ENCODE results near the gene MAGI3. TPM values are rescaled to one million over a fixed set of nuclear protein-coding genes. Genes with fewer than 3 reads are reported as not detected.

MAGI3 gene
- total and polyA plus RNA-seq, 8 donors, result 27.4 to 62.2 (median 36.3) TPM

DNA sequence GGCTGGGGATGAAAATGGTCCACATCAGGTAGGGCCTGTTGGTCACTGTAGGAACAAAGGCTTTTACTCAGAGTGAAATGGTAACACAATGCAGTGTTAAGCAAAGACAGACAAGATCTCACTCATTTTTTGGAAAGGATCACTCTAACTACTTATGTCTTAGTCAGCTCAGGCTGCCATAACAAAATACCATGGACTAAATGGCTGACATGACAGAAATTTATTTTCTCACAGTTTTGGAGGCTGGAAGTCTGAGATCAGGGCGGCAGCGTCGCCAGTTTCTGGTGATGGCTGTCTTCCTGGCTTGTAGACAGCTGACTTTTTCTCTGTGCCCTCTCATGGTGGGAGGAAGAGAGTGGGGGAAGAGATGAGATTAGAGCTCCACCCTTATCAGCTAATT lies 10.2 kb upstream of the MAGI3 start:
- H3K4me1 ChIP-seq, result no peaks in the 10 kb centered on the region
- ATAC-seq, result no peak
- intact Hi-C loops (cut with DNase I), result no loop called here
- no peak overlapping the region for H3K4me3 ChIP-seq
- H3K9me3 ChIP-seq, result no peaks in the 10 kb centered on the region
- no peak for DNase-seq
- TF ChIP-seq, protein P1, sequence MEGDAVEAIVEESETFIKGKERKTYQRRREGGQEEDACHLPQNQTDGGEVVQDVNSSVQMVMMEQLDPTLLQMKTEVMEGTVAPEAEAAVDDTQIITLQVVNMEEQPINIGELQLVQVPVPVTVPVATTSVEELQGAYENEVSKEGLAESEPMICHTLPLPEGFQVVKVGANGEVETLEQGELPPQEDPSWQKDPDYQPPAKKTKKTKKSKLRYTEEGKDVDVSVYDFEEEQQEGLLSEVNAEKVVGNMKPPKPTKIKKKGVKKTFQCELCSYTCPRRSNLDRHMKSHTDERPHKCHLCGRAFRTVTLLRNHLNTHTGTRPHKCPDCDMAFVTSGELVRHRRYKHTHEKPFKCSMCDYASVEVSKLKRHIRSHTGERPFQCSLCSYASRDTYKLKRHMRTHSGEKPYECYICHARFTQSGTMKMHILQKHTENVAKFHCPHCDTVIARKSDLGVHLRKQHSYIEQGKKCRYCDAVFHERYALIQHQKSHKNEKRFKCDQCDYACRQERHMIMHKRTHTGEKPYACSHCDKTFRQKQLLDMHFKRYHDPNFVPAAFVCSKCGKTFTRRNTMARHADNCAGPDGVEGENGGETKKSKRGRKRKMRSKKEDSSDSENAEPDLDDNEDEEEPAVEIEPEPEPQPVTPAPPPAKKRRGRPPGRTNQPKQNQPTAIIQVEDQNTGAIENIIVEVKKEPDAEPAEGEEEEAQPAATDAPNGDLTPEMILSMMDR (IDR thresholded peaks at IDR 0.05), result no peak
- H3K27me3 ChIP-seq, result peaks cover 0 to 4% of the 10 kb centered on the region in 2 donors
- no peak overlapping the region for H3K27ac ChIP-seq
- no peaks in the 10 kb centered on the region for H3K36me3 ChIP-seq

DNA sequence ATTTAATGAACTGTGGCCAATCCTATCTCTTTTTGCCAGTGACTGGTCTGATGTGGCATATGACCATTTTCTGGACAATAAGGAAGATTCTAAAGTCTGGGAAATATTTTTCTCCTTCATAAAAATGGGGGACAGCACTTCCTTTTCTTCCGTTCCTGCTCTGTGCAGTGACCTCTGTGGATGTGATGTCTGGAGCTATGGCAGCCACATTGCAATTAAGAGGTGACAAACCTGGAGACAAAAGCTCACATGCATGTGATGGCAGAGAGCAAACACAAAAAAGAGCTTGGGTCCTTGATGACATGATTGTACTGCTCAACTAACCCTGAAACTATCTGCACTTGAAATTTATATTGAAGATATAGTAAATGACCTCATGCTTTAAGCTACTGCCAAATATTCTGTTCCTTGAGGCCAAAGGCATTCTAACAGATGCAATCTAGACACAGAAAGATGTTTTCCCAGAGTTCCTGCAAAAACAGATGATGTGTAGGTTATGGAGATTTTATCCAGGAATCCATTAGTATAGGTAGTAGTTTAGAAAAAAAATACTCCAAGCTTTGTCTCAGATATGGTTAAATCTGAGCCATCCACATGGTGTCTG lies 2.2 kb upstream of the MAGI3 start:
- DNase-seq (no peak), ATAC-seq (no peak)
- Histone ChIP-seq H3K27me3 (peaks cover 0 to 44% of the 10 kb centered on the region in 2 donors), H3K27ac (no peak overlapping the region), H3K9me3 (no peaks in the 10 kb centered on the region), H3K4me3 (no peak overlapping the region), H3K36me3 (no peaks in the 10 kb centered on the region), H3K4me1 (peaks cover 7 to 29% of the 10 kb centered on the region in 2 donors)
- TF ChIP-seq, protein P1 (IDR thresholded peaks at IDR 0.05), result no peak
- intact Hi-C loops (cut with DNase I), result no loop called here

DNA sequence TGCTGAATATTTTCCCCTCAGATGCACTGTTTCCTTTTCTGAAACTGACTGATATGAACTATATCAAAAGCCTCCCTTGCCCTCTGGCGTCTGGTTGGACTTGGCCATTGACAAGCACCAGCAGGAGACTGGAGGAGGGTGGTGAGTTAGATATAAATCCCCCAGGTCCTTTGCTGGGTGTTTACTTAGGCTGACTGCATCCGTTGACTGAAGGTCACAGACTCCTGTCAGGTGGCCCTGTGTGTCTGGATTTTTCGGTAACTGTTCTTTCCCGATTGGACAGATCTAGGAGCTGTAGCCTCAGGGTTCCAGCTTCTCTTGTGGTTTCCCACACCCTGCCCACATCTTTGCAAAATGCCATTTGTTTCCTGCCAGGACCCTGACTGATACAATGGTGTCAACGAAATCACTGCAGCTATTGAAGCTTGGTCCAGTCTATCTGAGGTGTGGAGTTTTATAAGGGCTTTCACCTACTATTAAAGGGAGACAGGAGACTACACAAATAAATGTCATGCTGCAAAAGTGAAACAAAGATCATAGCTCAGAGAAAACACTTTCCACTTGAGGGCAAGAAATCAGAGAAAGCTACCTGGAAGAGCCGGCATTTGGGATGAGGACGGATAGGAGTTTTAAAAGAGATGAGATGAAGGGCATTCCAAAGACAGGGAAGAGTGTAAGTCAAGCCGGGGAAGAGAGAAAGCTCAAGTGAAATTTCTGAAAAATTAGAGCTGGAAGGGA lies 1.5 kb upstream of the MAGI3 start:
- H3K9me3 ChIP-seq, result no peaks in the 10 kb centered on the region
- no peak for ATAC-seq
- no peak for DNase-seq
- H3K27ac ChIP-seq, result peak overlapping the region in 1 of 2 donors; percentile 21
- TF ChIP-seq, protein P1 (IDR thresholded peaks at IDR 0.05), result no peak
- intact Hi-C loops (cut with DNase I), result no loop called here
- H3K4me3 ChIP-seq, result peak overlapping the region; percentile 87 to 91
- peaks cover 0 to 48% of the 10 kb centered on the region in 2 donors for H3K27me3 ChIP-seq
- H3K4me1 ChIP-seq, result peaks cover 7 to 29% of the 10 kb centered on the region in 2 donors
- H3K36me3 ChIP-seq, result no peaks in the 10 kb centered on the region

DNA sequence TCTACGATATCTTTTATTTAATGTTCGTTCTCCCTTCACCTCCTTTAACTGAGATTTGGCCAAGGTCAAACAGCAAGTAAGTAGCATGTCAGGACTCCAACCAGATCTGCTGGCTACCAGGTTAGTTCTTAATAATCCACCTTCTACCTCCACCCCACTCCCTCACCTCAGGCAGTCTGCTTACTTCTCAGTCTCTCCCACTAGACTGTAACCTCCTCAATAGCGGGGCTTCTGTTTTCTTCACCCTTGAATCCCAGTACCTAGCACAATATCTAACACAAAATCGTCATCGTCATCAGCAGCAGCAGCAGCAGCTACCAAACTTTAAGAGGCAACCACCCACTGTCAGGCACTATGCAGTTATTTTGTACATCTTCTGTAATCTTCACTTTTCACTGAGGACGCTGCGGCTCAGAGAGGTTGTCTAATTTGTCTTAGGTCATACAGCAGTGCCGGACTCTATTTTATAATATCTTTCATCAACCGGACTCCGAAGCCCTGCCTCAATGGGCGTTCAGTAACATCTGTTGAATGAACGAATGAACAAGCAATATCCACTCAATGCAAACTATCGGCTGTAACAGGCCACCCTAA lies 859 bp upstream of the MAGI3 start:
- peaks cover 0 to 52% of the 10 kb centered on the region in 2 donors for H3K27me3 ChIP-seq
- no peak for DNase-seq
- H3K4me1 ChIP-seq, result peaks cover 7 to 29% of the 10 kb centered on the region in 2 donors
- no peaks in the 10 kb centered on the region for H3K36me3 ChIP-seq
- TF ChIP-seq, protein P1 (IDR thresholded peaks at IDR 0.05), result no peak
- intact Hi-C loops (cut with DNase I), result no loop called here
- H3K27ac ChIP-seq, result peak overlapping the region; percentile 77 to 90
- H3K9me3 ChIP-seq, result no peaks in the 10 kb centered on the region
- peak overlapping the region; percentile 87 to 91 for H3K4me3 ChIP-seq
- peak; percentile 0 for ATAC-seq
